Tibial nerve (tissue), 4 donors: ENCODE results near the gene GPR4.
A peak's percentile ranks its signal among the peaks of the same experiment; 100 is the strongest.

Experiments used
- EP300 ChIP-seq, 2 donors: sonication (generic); formaldehyde crosslinking; IDR thresholded peaks; one replicate each; pipeline ENCODE4 v1.6.1; 2017; ENCODE audit warnings: antibody characterized with exemption in 2 of 2, mild to moderate bottlenecking in 1 of 2
- TF ChIP-seq, protein P1 (sequence below), 5 experiments: fragments of 200-600 bp in 3 of 5; fragments of 450-650 bp in 2 of 5; sonication (generic) in 3 of 5; IDR thresholded peaks; one replicate each; pipeline ENCODE4 v1.5.1; 2016 to 2019; ENCODE audit warnings: antibody characterized with exemption in 5 of 5, mild to moderate bottlenecking in 3 of 5, moderate library complexity in 2 of 5

DNA sequence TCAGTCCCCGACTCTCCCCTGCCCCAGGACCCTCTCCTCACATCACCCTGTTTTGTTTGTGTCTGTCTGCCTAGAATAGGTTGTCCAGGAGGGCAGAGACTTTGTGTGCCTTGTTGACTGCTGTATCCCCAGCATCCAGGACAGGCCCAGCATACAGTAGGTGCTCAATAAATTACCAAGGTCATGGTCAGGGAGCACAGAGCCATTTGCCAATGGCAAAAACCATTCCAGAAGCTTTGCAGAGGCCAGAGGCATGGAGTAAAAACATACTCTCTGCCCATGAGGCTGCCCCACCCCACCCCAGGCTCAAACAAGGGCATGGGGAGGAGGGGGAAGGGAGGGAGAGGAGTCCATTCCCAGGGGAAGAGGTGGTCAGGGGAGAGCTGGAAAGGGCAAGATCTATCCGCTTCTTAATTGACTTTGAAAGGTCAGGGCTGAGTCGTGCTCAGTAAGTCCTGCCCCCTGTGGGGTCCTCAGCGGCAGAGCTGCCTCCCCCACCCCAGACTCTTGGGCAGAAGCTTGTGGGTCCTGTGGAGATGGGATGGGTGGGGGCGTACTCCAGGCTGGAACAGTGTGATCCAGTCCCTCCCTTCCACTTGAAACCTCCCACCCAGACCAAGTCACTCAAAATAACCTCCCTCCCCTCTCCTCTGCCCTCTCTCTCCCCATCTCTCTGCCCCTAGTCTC, 4.4 kb downstream of the GPR4 start:
- TF ChIP-seq, protein P1, sequence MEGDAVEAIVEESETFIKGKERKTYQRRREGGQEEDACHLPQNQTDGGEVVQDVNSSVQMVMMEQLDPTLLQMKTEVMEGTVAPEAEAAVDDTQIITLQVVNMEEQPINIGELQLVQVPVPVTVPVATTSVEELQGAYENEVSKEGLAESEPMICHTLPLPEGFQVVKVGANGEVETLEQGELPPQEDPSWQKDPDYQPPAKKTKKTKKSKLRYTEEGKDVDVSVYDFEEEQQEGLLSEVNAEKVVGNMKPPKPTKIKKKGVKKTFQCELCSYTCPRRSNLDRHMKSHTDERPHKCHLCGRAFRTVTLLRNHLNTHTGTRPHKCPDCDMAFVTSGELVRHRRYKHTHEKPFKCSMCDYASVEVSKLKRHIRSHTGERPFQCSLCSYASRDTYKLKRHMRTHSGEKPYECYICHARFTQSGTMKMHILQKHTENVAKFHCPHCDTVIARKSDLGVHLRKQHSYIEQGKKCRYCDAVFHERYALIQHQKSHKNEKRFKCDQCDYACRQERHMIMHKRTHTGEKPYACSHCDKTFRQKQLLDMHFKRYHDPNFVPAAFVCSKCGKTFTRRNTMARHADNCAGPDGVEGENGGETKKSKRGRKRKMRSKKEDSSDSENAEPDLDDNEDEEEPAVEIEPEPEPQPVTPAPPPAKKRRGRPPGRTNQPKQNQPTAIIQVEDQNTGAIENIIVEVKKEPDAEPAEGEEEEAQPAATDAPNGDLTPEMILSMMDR (IDR thresholded peaks at IDR 0.05): no peak
- TF ChIP-seq EP300 (IDR thresholded peaks at IDR 0.05): peak in 1 of 2 donors; percentile 30
